ENCODE measurements around the gene GPR25.

The GPR25 gene

GRCh38 chr1:200874694-200875093 is 1.9 kb downstream of the GPR25 start:
- Histone ChIP-seq H3K36me3 (replicated peaks; ENCODE audit: insufficient read depth, low read length) (no peaks in the 10 kb centered on the region), H3K79me2 (ENCODE audit: low read length) (no peaks in the 10 kb centered on the region), H3K4me1 (ENCODE audit: low read length) (peaks cover 11% of the 10 kb centered on the region), H3K9me2 (replicated peaks; ENCODE audit: insufficient read depth, low read length) (no peaks in the 10 kb centered on the region), H3F3A (ENCODE audit: insufficient read depth, low read length) (no peaks in the 10 kb centered on the region), H3K27ac (ENCODE audit: low read length) (no peak overlapping the region), H3K4me3 (ENCODE audit: low read length) (no peak overlapping the region), H3K9ac (ENCODE audit: low read length) (no peak overlapping the region), H3K27me3 (replicated peaks; ENCODE audit: insufficient read depth, low read length) (no peaks in the 10 kb centered on the region), H4K20me1 (ENCODE audit: insufficient read depth, low read length) (no peaks in the 10 kb centered on the region), H2AFZ (ENCODE audit: low read length) (no peak overlapping the region), H3K4me2 (ENCODE audit: low read depth, low read length) (no peak overlapping the region), H3K9me3 (replicated peaks; ENCODE audit: insufficient read depth, low read length) (no peaks in the 10 kb centered on the region)
- DNase-seq: no peak
- TF ChIP-seq EZH2phosphoT487 (IDR thresholded peaks at IDR 0.05; ENCODE audit: low read length): no peak

GRCh38 chr1:200875416-200875815 is 2.6 kb downstream of the GPR25 start:
- no peaks in the 10 kb centered on the region for H3K36me3 ChIP-seq (replicated peaks; ENCODE audit: insufficient read depth, low read length)
- H3K9ac ChIP-seq (ENCODE audit: low read length): no peak overlapping the region
- TF ChIP-seq CTCF (IDR thresholded peaks at IDR 0.05; ENCODE audit: low read length): no peak
- no peak for TF ChIP-seq EZH2phosphoT487 (IDR thresholded peaks at IDR 0.05; ENCODE audit: low read length)
- TF ChIP-seq EZH2 (optimal IDR thresholded peaks at IDR 0.05; ENCODE audit: low read depth, low read length): no peak
- no peak overlapping the region for H3K4me2 ChIP-seq (ENCODE audit: low read depth, low read length)
- DNase-seq: no peak
- H3K9me2 ChIP-seq (replicated peaks; ENCODE audit: insufficient read depth, low read length): no peaks in the 10 kb centered on the region
- H3K79me2 ChIP-seq (ENCODE audit: low read length): no peaks in the 10 kb centered on the region
- H3K27ac ChIP-seq (ENCODE audit: low read length): no peak overlapping the region
- no peaks in the 10 kb centered on the region for H3F3A ChIP-seq (ENCODE audit: insufficient read depth, low read length)
- H3K4me3 ChIP-seq (ENCODE audit: low read length): no peak overlapping the region
- H3K27me3 ChIP-seq (replicated peaks; ENCODE audit: insufficient read depth, low read length): no peaks in the 10 kb centered on the region
- H3K4me1 ChIP-seq (ENCODE audit: low read length): peaks cover 8% of the 10 kb centered on the region; the same call in 1 of the 2 replicates
- no peaks in the 10 kb centered on the region for H4K20me1 ChIP-seq (ENCODE audit: insufficient read depth, low read length)
- H3K9me3 ChIP-seq (replicated peaks; ENCODE audit: insufficient read depth, low read length): no peaks in the 10 kb centered on the region
- H2AFZ ChIP-seq (ENCODE audit: low read length): no peak overlapping the region

- TF ChIP-seq CTCF (IDR thresholded peaks at IDR 0.05; ENCODE audit: low read length): no peak
- TF ChIP-seq EZH2phosphoT487 (IDR thresholded peaks at IDR 0.05; ENCODE audit: low read length): no peak
- no peak for TF ChIP-seq EZH2 (optimal IDR thresholded peaks at IDR 0.05; ENCODE audit: low read depth, low read length)
- H3K4me3 ChIP-seq (ENCODE audit: low read length): no peak overlapping the region
- no peak overlapping the region for H3K27ac ChIP-seq (ENCODE audit: low read length)
- no peak overlapping the region for H3K9ac ChIP-seq (ENCODE audit: low read length)
- H3K9me2 ChIP-seq (replicated peaks; ENCODE audit: insufficient read depth, low read length): no peaks in the 10 kb centered on the region
- no peaks in the 10 kb centered on the region for H3K36me3 ChIP-seq (replicated peaks; ENCODE audit: insufficient read depth, low read length)
- peaks cover 11% of the 10 kb centered on the region for H3K4me1 ChIP-seq (ENCODE audit: low read length)
- H2AFZ ChIP-seq (ENCODE audit: low read length): no peak overlapping the region
- no peaks in the 10 kb centered on the region for H3K27me3 ChIP-seq (replicated peaks; ENCODE audit: insufficient read depth, low read length)
- no peaks in the 10 kb centered on the region for H4K20me1 ChIP-seq (ENCODE audit: insufficient read depth, low read length)
- DNase-seq: no peak
- H3K9me3 ChIP-seq (replicated peaks; ENCODE audit: insufficient read depth, low read length): no peaks in the 10 kb centered on the region
- peaks cover 3% of the 10 kb centered on the region; the same call in 1 of the 2 replicates for H3F3A ChIP-seq (ENCODE audit: insufficient read depth, low read length)
- H3K4me2 ChIP-seq (ENCODE audit: low read depth, low read length): no peak overlapping the region
- no peaks in the 10 kb centered on the region for H3K79me2 ChIP-seq (ENCODE audit: low read length)
These were observed 4.2 kb downstream of the GPR25 start for GRCh38 chr1:200877010-200877409.

DNA sequence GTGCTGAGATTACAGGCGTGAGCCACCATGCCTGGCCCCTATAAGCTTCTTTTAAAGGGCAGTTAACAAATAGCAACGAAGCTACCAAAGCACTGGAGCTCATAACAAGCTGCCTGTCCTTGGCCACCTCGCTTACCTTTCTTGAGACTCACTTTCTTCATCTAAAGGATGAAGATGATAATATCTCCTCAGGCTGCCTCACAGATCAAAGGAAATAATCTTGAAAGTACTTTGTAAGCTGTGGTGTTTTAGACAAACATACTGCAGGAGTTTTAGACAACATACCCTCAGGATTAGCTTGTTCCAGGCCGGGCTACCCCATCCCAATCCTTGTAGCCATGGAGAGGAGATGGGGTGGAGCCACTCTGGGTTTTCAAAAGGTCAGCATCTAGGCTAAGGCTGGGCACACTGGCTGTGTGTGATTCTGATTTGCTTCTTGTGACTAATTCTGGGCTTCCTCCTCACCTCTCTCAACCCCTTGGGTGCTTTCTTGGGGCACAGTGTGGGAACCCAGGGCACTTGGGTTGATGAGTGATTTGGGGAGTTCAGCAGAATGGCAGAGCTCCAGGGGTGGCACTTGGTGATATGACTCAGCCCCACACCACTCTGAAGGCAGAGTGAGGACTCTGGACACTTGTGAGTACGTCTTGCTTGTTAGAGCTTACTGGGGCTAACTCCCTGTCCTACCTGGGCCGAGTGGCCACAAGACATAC is 5.2 kb downstream of the GPR25 start:
- Histone ChIP-seq H3K79me2 (ENCODE audit: low read length) (no peaks in the 10 kb centered on the region), H3F3A (ENCODE audit: insufficient read depth, low read length) (peaks cover 12% of the 10 kb centered on the region), H3K4me1 (ENCODE audit: low read length) (peaks cover 14% of the 10 kb centered on the region), H3K27me3 (replicated peaks; ENCODE audit: insufficient read depth, low read length) (no peaks in the 10 kb centered on the region), H3K4me3 (ENCODE audit: low read length) (no peak overlapping the region), H3K27ac (ENCODE audit: low read length) (no peak overlapping the region), H4K20me1 (ENCODE audit: insufficient read depth, low read length) (no peaks in the 10 kb centered on the region), H3K36me3 (replicated peaks; ENCODE audit: insufficient read depth, low read length) (no peaks in the 10 kb centered on the region), H3K4me2 (ENCODE audit: low read depth, low read length) (no peak overlapping the region), H3K9me3 (replicated peaks; ENCODE audit: insufficient read depth, low read length) (no peaks in the 10 kb centered on the region), H3K9ac (ENCODE audit: low read length) (no peak overlapping the region), H3K9me2 (replicated peaks; ENCODE audit: insufficient read depth, low read length) (no peaks in the 10 kb centered on the region), H2AFZ (ENCODE audit: low read length) (no peak overlapping the region)
- no peak for DNase-seq
- TF ChIP-seq CTCF (IDR thresholded peaks at IDR 0.05; ENCODE audit: low read length) (no peak), EZH2phosphoT487 (IDR thresholded peaks at IDR 0.05; ENCODE audit: low read length) (no peak), EZH2 (optimal IDR thresholded peaks at IDR 0.05; ENCODE audit: low read depth, low read length) (no peak)
